Activated CD8-positive, alpha-beta T cell treated with anti-CD3 and anti-CD28 coated beads for 36 hours (primary cell): ENCODE results near the gene KLF7. TPM values are rescaled to one million over a fixed set of nuclear protein-coding genes. Genes with fewer than 3 reads are reported as not detected.
A peak's percentile ranks its signal among the peaks of the same experiment; 100 is the strongest.

Experiments
- ATAC-seq: fragments of 200-7000 bp; cut with Tn5 transposase; one replicate; pipeline ENCODE4 v1.10.0; 2021; ENCODE audit warnings: mild to moderate bottlenecking, moderate library complexity
- CTCF ChIA-PET: fragments of 350-600 bp; sonication (Branson Sonifier 250); formaldehyde crosslinking; loops from one replicate; lab custom pipeline; 2021; ENCODE audit warnings: antibody characterized with exemption; lab: Charles Lee
- POLR2A ChIA-PET: fragments of 350-600 bp; sonication (Branson Sonifier 250); formaldehyde crosslinking; loops from one replicate; lab custom pipeline; 2021; ENCODE audit warnings: antibody characterized with exemption; lab: Charles Lee
- DNase-seq: peaks from one replicate; pipeline ENCODE4 v3.0.0-alpha.2; 2020
- H3K27ac Mint-ChIP-seq: one replicate; pipeline ENCODE4 v1.8.0; 2021; ENCODE audit warnings: mild to moderate bottlenecking, mixed read lengths
- H3K27me3 Mint-ChIP-seq: one replicate; pipeline ENCODE4 v1.8.0; 2021; ENCODE audit warnings: mixed read lengths
- H3K36me3 Mint-ChIP-seq: one replicate; pipeline ENCODE4 v1.8.0; 2021; ENCODE audit warnings: low read depth, mixed read lengths
- H3K4me1 Mint-ChIP-seq: one replicate; pipeline ENCODE4 v1.8.0; 2021; ENCODE audit warnings: low read depth, mixed read lengths
- H3K4me3 Mint-ChIP-seq: one replicate; pipeline ENCODE4 v1.8.0; 2021; ENCODE audit warnings: mild to moderate bottlenecking, moderate library complexity, mixed read lengths
- H3K9me3 Mint-ChIP-seq: one replicate; pipeline ENCODE4 v1.8.0; 2021; ENCODE audit warnings: mixed read lengths
- CTCF ChIP-seq: fragments of 200-600 bp; IDR thresholded peaks from one replicate; pipeline ENCODE4 v1.8.0; 2022; ENCODE audit warnings: antibody characterized with exemption, mild to moderate bottlenecking
- intact Hi-C: fragments of 100-400 bp; cut with micrococcal nuclease; formaldehyde crosslinking; loops from one replicate; pipeline ENCODE4 v1.10.0; 2022
- microRNA-seq: library from miRNA; unstranded; fragments of <30 nt; microRNA quantifications from one replicate; pipeline ENCODE4 v1.2.0, GENCODE V29; 2022; ENCODE audit warnings: borderline microRNAs expressed, borderline replicate concordance
- total RNA-seq, 2 experiments: library from RNA; stranded (reverse); gene quantifications; one replicate each; pipeline ENCODE4 v1.2.3, GENCODE V29; 2021

KLF7 gene
- total RNA-seq, 2 experiments from 2014 or later, result 9.8 to 10.0 TPM

- intact Hi-C loops, result no loop called here
- Mint-ChIP-seq H3K27me3 (peaks cover 1% of the 10 kb centered on the region), H3K4me3 (no peak overlapping the region), H3K36me3 (no peaks in the 10 kb centered on the region), H3K9me3 (peaks cover 9% of the 10 kb centered on the region), H3K4me1 (no peaks in the 10 kb centered on the region), H3K27ac (no peak overlapping the region)
- ATAC-seq (no peak), DNase-seq (no peak)
- CTCF ChIA-PET, result no interaction called here
- POLR2A ChIA-PET, result no interaction called here
- TF ChIP-seq CTCF, result no peak
These were observed 133.3 kb downstream of the KLF7 start for GRCh38 chr2:207032490-207032889.

Small RNA genes within 50 kb of the gene (microRNA-seq; reads per million reads assigned to microRNA genes)
- gene MIR2355 (3.0 reads per million, percentile 4 among the genes with 10 or more reads in this experiment), gene MIR7845 (not detected)

Other genes with a start within 250 kb of the KLF7 start
- gene CPO, start 226.4 kb downstream of the KLF7 start, total RNA-seq, result not detected